Activated naive CD8-positive, alpha-beta T cell (primary cell): ENCODE measurements around the gene SH3GL1.
A peak's percentile ranks its signal among the peaks of the same experiment; 100 is the strongest.

ENCODE experiments used
- H3K27ac Mint-ChIP-seq: one replicate; pipeline ENCODE4 v1.8.0; 2021; ENCODE audit warnings: mixed read lengths
- H3K27me3 Mint-ChIP-seq: one replicate; pipeline ENCODE4 v1.8.0; 2021; ENCODE audit warnings: mixed read lengths
- H3K36me3 Mint-ChIP-seq: one replicate; pipeline ENCODE4 v1.8.0; 2021; ENCODE audit warnings: mixed read lengths
- H3K4me1 Mint-ChIP-seq: one replicate; pipeline ENCODE4 v1.8.0; 2021; ENCODE audit warnings: low read depth, mixed read lengths
- H3K4me3 Mint-ChIP-seq: one replicate; pipeline ENCODE4 v1.8.0; 2021; ENCODE audit warnings: mild to moderate bottlenecking, mixed read lengths
- H3K9me3 Mint-ChIP-seq: one replicate; pipeline ENCODE4 v1.8.0; 2021; ENCODE audit warnings: low read depth, mixed read lengths

Gene SH3GL1

GRCh38 chr19:4326215-4326836 is 74.0 kb downstream of the SH3GL1 start:
- H3K27me3 Mint-ChIP-seq: no peaks in the 10 kb centered on the region
- H3K9me3 Mint-ChIP-seq: no peaks in the 10 kb centered on the region
- no peak overlapping the region for H3K27ac Mint-ChIP-seq

GRCh38 chr19:4324228-4324627 is 76.1 kb downstream of the SH3GL1 start:
- Mint-ChIP-seq H3K27me3 (no peaks in the 10 kb centered on the region), H3K9me3 (no peaks in the 10 kb centered on the region), H3K4me3 (no peak overlapping the region), H3K36me3 (no peaks in the 10 kb centered on the region), H3K4me1 (peaks cover 20% of the 10 kb centered on the region), H3K27ac (no peak overlapping the region)

More at GRCh38 chr19:4326215-4326836, 74.0 kb downstream of the SH3GL1 start:
- Mint-ChIP-seq H3K4me1 (peaks cover 23% of the 10 kb centered on the region), H3K36me3 (no peaks in the 10 kb centered on the region), H3K4me3 (peak overlapping the region; percentile 76)

GRCh38 chr19:4323692-4324091 is 76.7 kb downstream of the SH3GL1 start:
- Mint-ChIP-seq H3K36me3 (no peaks in the 10 kb centered on the region), H3K9me3 (no peaks in the 10 kb centered on the region), H3K27me3 (no peaks in the 10 kb centered on the region), H3K4me1 (peaks cover 20% of the 10 kb centered on the region), H3K27ac (no peak overlapping the region), H3K4me3 (no peak overlapping the region)

GRCh38 chr19:4322942-4323665 is 77.2 kb downstream of the SH3GL1 start:
- Mint-ChIP-seq H3K27me3 (no peaks in the 10 kb centered on the region), H3K27ac (no peak overlapping the region), H3K4me1 (peaks cover 20% of the 10 kb centered on the region), H3K9me3 (no peaks in the 10 kb centered on the region), H3K36me3 (no peaks in the 10 kb centered on the region), H3K4me3 (no peak overlapping the region)

- no peaks in the 10 kb centered on the region for H3K36me3 Mint-ChIP-seq
- H3K4me3 Mint-ChIP-seq: no peak overlapping the region
- peaks cover 2% of the 10 kb centered on the region for H3K4me1 Mint-ChIP-seq
- H3K27ac Mint-ChIP-seq: no peak overlapping the region
- no peaks in the 10 kb centered on the region for H3K27me3 Mint-ChIP-seq
- no peaks in the 10 kb centered on the region for H3K9me3 Mint-ChIP-seq
Measured at GRCh38 chr19:4320419-4320818, 79.9 kb downstream of the SH3GL1 start.

GRCh38 chr19:4319067-4319718 is 81.2 kb downstream of the SH3GL1 start:
- no peaks in the 10 kb centered on the region for H3K9me3 Mint-ChIP-seq
- no peaks in the 10 kb centered on the region for H3K36me3 Mint-ChIP-seq
- H3K4me1 Mint-ChIP-seq: no peaks in the 10 kb centered on the region
- H3K27me3 Mint-ChIP-seq: no peaks in the 10 kb centered on the region
- H3K27ac Mint-ChIP-seq: no peak overlapping the region
- no peak overlapping the region for H3K4me3 Mint-ChIP-seq

- H3K9me3 Mint-ChIP-seq: no peaks in the 10 kb centered on the region
- H3K27ac Mint-ChIP-seq: no peak overlapping the region
- no peaks in the 10 kb centered on the region for H3K4me1 Mint-ChIP-seq
- H3K27me3 Mint-ChIP-seq: no peaks in the 10 kb centered on the region
- no peak overlapping the region for H3K4me3 Mint-ChIP-seq
- no peaks in the 10 kb centered on the region for H3K36me3 Mint-ChIP-seq
Measured at GRCh38 chr19:4318460-4318859, 81.9 kb downstream of the SH3GL1 start.

GRCh38 chr19:4316956-4317355 is 83.4 kb downstream of the SH3GL1 start:
- no peaks in the 10 kb centered on the region for H3K9me3 Mint-ChIP-seq
- H3K4me1 Mint-ChIP-seq: no peaks in the 10 kb centered on the region
- no peak overlapping the region for H3K4me3 Mint-ChIP-seq
- no peaks in the 10 kb centered on the region for H3K36me3 Mint-ChIP-seq
- H3K27ac Mint-ChIP-seq: no peak overlapping the region
- no peaks in the 10 kb centered on the region for H3K27me3 Mint-ChIP-seq

GRCh38 chr19:4313847-4314490 is 86.4 kb downstream of the SH3GL1 start:
- H3K4me3 Mint-ChIP-seq: no peak overlapping the region

More at GRCh38 chr19:4313847-4314490, 86.4 kb downstream of the SH3GL1 start:
- H3K27me3 Mint-ChIP-seq: no peaks in the 10 kb centered on the region
- H3K9me3 Mint-ChIP-seq: no peaks in the 10 kb centered on the region
- H3K27ac Mint-ChIP-seq: no peak overlapping the region
- H3K36me3 Mint-ChIP-seq: no peaks in the 10 kb centered on the region
- H3K4me1 Mint-ChIP-seq: no peaks in the 10 kb centered on the region
